Measurements from ENCODE around the gene KCNJ14.

KCNJ14 gene

GRCh38 chr19:48455171-48455907 lies at the start of gene KCNJ14:
KCNJ14 (plus strand) TSS chr19:48455574; CDS start chr19:48461725, 6,151 bp downstream.
- DNase-seq (ENCODE audit: low spot score): no peak

GRCh38 chr19:48405850-48406249 lies 49.5 kb upstream of the KCNJ14 start:
- DNase-seq (ENCODE audit: low spot score): no peak

GRCh38 chr19:48413879-48414587 lies 41.3 kb upstream of the KCNJ14 start:
- DNase-seq (ENCODE audit: low spot score): no peak

- no peak for DNase-seq (ENCODE audit: low spot score)
These were observed 40.0 kb upstream of the KCNJ14 start for GRCh38 chr19:48415395-48415794.

- DNase-seq (ENCODE audit: low spot score): no peak
These were observed 39.6 kb upstream of the KCNJ14 start for GRCh38 chr19:48415806-48416221.

GRCh38 chr19:48417421-48417820 lies 38.0 kb upstream of the KCNJ14 start:
- DNase-seq (ENCODE audit: low spot score): no peak

GRCh38 chr19:48418317-48419064 lies 36.9 kb upstream of the KCNJ14 start:
- no peak for DNase-seq (ENCODE audit: low spot score)

- DNase-seq (ENCODE audit: low spot score): no peak
These were observed 36.0 kb upstream of the KCNJ14 start for GRCh38 chr19:48419158-48419920.

- DNase-seq (ENCODE audit: low spot score): no peak
These were observed 33.8 kb upstream of the KCNJ14 start for GRCh38 chr19:48421548-48421947.

GRCh38 chr19:48424694-48425219 lies 30.6 kb upstream of the KCNJ14 start:
- no peak for DNase-seq (ENCODE audit: low spot score)

GRCh38 chr19:48428670-48429069 lies 26.7 kb upstream of the KCNJ14 start:
- DNase-seq (ENCODE audit: low spot score): no peak

- DNase-seq (ENCODE audit: low spot score): no peak
These were observed 22.0 kb upstream of the KCNJ14 start for GRCh38 chr19:48433337-48433736.

- DNase-seq (ENCODE audit: low spot score): no peak
These were observed 18.8 kb upstream of the KCNJ14 start for GRCh38 chr19:48436586-48436985.

GRCh38 chr19:48441360-48442050 lies 13.9 kb upstream of the KCNJ14 start:
- no peak for DNase-seq (ENCODE audit: low spot score)

GRCh38 chr19:48442116-48443035 lies 13.0 kb upstream of the KCNJ14 start:
- no peak for DNase-seq (ENCODE audit: low spot score)

- DNase-seq (ENCODE audit: low spot score): no peak
These were observed 12.1 kb upstream of the KCNJ14 start for GRCh38 chr19:48443256-48443655.

- no peak for DNase-seq (ENCODE audit: low spot score)
These were observed 11.6 kb upstream of the KCNJ14 start for GRCh38 chr19:48443731-48444128.

GRCh38 chr19:48444129-48444935 lies 11.0 kb upstream of the KCNJ14 start:
- peak; percentile 59 for DNase-seq (ENCODE audit: low spot score)

- no peak for DNase-seq (ENCODE audit: low spot score)
These were observed 10.5 kb upstream of the KCNJ14 start for GRCh38 chr19:48444936-48445200.

- peak; percentile 93 for DNase-seq (ENCODE audit: low spot score)
These were observed 10.1 kb upstream of the KCNJ14 start for GRCh38 chr19:48445256-48445605.
